Fibroblast of gingiva (primary cell): ENCODE data around the gene ELAVL1.
A peak's percentile ranks its signal among the peaks of the same experiment; 100 is the strongest.
"Not testable (repeated sequence)": the region's sequence is repeated elsewhere in the genome, so short reads cannot be mapped to it uniquely, and the experiment has no call there.

Experiments used
- DNase-seq: peaks from one replicate; pipeline ENCODE4 v3.0.0-alpha.2; 2011; ENCODE audit warnings: low read depth

ELAVL1 gene

GRCh38 chr19:7968796-7969554 is 36.5 kb downstream of the ELAVL1 start:
- no peak for DNase-seq

GRCh38 chr19:7968008-7968795 is 37.2 kb downstream of the ELAVL1 start:
- DNase-seq: no peak

- no peak for DNase-seq
These were observed 39.3 kb downstream of the ELAVL1 start for GRCh38 chr19:7965921-7966665.

- DNase-seq: no peak
These were observed 40.1 kb downstream of the ELAVL1 start for GRCh38 chr19:7965259-7965841.

- DNase-seq: no peak
These were observed 41.9 kb downstream of the ELAVL1 start for GRCh38 chr19:7963566-7963965.

- no peak for DNase-seq
These were observed 42.7 kb downstream of the ELAVL1 start for GRCh38 chr19:7962644-7963268.

- DNase-seq: no peak
These were observed 43.4 kb downstream of the ELAVL1 start for GRCh38 chr19:7961920-7962626.

GRCh38 chr19:7961082-7961481 is 44.4 kb downstream of the ELAVL1 start:
- DNase-seq: not testable (repeated sequence)

GRCh38 chr19:7959211-7959610 is 46.2 kb downstream of the ELAVL1 start:
- DNase-seq: no peak

- DNase-seq: no peak
These were observed 49.7 kb downstream of the ELAVL1 start for GRCh38 chr19:7955696-7956095.

- no peak for DNase-seq
These were observed 51.9 kb downstream of the ELAVL1 start for GRCh38 chr19:7953576-7953975.

GRCh38 chr19:7953060-7953459 is 52.4 kb downstream of the ELAVL1 start:
- no peak for DNase-seq

GRCh38 chr19:7947939-7948338 is 57.5 kb downstream of the ELAVL1 start:
- DNase-seq: no peak

GRCh38 chr19:7944177-7944761 is 61.2 kb downstream of the ELAVL1 start:
- DNase-seq: peak; percentile 92

GRCh38 chr19:7943444-7944176 is 61.8 kb downstream of the ELAVL1 start, which contains the start of gene TIMM44:
TSS of gene TIMM44 (minus strand) at chr19:7943666. CDS start at chr19:7943651, 15 bp downstream.
- peak; percentile 99 for DNase-seq

- DNase-seq: no peak
These were observed 62.4 kb downstream of the ELAVL1 start for GRCh38 chr19:7942981-7943443.

GRCh38 chr19:7941895-7942596 is 63.4 kb downstream of the ELAVL1 start:
- no peak for DNase-seq

- no peak for DNase-seq
These were observed 64.6 kb downstream of the ELAVL1 start for GRCh38 chr19:7940841-7941240.

- no peak for DNase-seq
These were observed 70.7 kb downstream of the ELAVL1 start for GRCh38 chr19:7934766-7935165.
